Small intestine (tissue), 16 donors: Measurements from ENCODE around the gene SFTPD. TPM values are rescaled to one million over a fixed set of nuclear protein-coding genes. Genes with fewer than 3 reads are reported as not detected.
"Not testable (repeated sequence)": the region's sequence is repeated elsewhere in the genome, so short reads cannot be mapped to it uniquely, and the experiment has no call there.

Experiments used
- DNase-seq, 2 donors: peaks; one replicate each; pipeline versions ENCODE4 v3.0.0 to v3.0.0-alpha.2; 2013
- FAIRE-seq: peaks from 2 replicates; lab custom pipeline; 2012; peaks lifted over from hg19 to GRCh38; lab: Jason Lieb, UNC
- H3K27ac ChIP-seq, 3 donors: one replicate each; pipeline ENCODE4 v1.5.1; 2013; ENCODE audit warnings: low read length in 2 of 3, mild to moderate bottlenecking in 2 of 3, control low read depth in 1 of 3, inconsistent platforms in 1 of 3, low read depth in 1 of 3, moderate library complexity in 1 of 3
- H3K27me3 ChIP-seq, 3 donors: one replicate each; pipeline ENCODE4 v1.6.1; 2013; ENCODE audit warnings: low read length in 3 of 3, inconsistent platforms in 1 of 3; ENCODE audit not compliant: control insufficient read depth in 3 of 3, insufficient read depth in 3 of 3
- H3K36me3 ChIP-seq, 3 donors: one replicate each; pipeline ENCODE4 v1.6.1; 2013; ENCODE audit warnings: low read length in 3 of 3, inconsistent platforms in 1 of 3, low read depth in 1 of 3, mild to moderate bottlenecking in 1 of 3, moderate library complexity in 1 of 3; ENCODE audit not compliant: control insufficient read depth in 3 of 3, insufficient read depth in 2 of 3
- H3K4me1 ChIP-seq, 3 donors: one replicate each; pipeline ENCODE4 v1.6.1; 2013; ENCODE audit warnings: low read length in 2 of 3, inconsistent platforms in 1 of 3, low read depth in 1 of 3, mild to moderate bottlenecking in 1 of 3, moderate library complexity in 1 of 3; ENCODE audit not compliant: control insufficient read depth in 3 of 3, insufficient read depth in 2 of 3
- H3K4me3 ChIP-seq, 3 donors: one replicate each; pipeline ENCODE4 v1.5.1; 2013; ENCODE audit warnings: low read length in 3 of 3, control low read depth in 1 of 3, inconsistent platforms in 1 of 3, low read depth in 1 of 3, mild to moderate bottlenecking in 1 of 3, moderate library complexity in 1 of 3
- H3K9me3 ChIP-seq, 2 donors: one replicate each; pipeline ENCODE4 v1.6.1; 2013; ENCODE audit warnings: low read depth in 1 of 2, low read length in 1 of 2; ENCODE audit not compliant: control insufficient read depth in 2 of 2, insufficient read depth in 1 of 2
- WGBS, 3 donors: extraction: QIAGEN DNeasy Blood & Tissue Kit; methylation state at CpG; one replicate each; pipeline ENCODE4 v1.1.7; 2013; 5-methylcytosine and 5-hydroxymethylcytosine counted together
- long read RNA-seq, 10 donors: transcript quantifications; one replicate each; lab custom pipeline, GENCODE V29; 2026
- polyA plus RNA-seq, 4 donors: library from polyadenylated mRNA; stranded (reverse) in 3 of 4; unstranded in 1 of 4; fragments of 200-250 nt in 3 of 4; fragments of 120-200 nt in 1 of 4; gene quantifications; one replicate each; pipeline versions ENCODE4 v1.2.1 to v1.2.3, GENCODE V29; 2013
- donor health status: healthy with polysubstance abuse.
- donor health status: control.
- donor health status: control.
- donor health status: Bipolar disorder and iron deficiency.
- donor health status: healthy.

Gene SFTPD
- 1 to 10 TPM in 1 of 4 donors, under 1 TPM in 3; 0.07 to 1.1 (median 0.49) TPM for polyA plus RNA-seq
- long read RNA-seq, donor 1: 0 reads
- long read RNA-seq, donor 2: 0 reads
- long read RNA-seq, donor 3: 0 reads
- long read RNA-seq, donor 4: 0 reads
- long read RNA-seq, donor 5: 0 reads
- long read RNA-seq, donor 6: 0 reads
- long read RNA-seq, donor 7: 0 reads
- long read RNA-seq, donor 8: 0 reads
- long read RNA-seq, donor 9: 0 reads
- long read RNA-seq, donor 10: 0 reads

DNA sequence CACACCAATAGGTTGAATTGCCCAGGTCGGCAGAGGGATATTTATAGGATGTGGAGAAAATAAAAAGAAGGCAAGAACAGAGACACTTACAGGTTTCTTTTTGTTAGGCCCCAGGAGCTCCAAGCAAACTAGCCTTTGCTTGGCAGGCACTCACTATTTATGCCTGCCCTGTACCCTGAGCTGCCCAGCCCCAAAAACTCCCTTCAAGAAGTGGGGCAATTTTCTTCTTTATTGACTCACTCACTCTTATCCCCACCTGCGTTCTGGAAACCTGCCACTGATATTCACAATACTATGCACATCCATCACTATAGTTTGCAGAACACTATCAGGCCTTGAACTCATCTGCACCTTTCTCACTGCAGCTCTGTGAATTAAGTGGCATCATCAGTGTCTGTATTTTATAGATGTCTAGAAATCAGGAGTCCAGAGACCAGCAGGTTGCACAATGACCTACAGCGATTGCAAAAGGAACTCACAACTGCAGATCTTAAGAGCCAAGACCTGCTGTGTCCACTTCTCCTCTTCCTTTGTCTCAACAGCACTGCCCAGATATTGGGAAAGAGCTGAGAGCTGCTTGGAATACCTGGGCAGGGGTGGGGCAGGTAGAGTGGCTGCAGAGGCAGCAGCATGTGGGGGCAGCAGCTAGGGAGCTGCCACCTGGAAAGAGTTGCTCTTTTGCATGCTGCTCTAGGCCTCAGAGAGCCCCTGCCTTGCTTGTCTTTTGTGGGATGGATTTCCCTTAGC lies at the start of gene SFTPD:
Gene SFTPD (minus strand): TSS at position 130 of the 747 bp plus-strand sequence. CDS start 2,446 bp downstream, outside the sequence.
- Histone ChIP-seq H3K4me3 (no peak within 1 kb of the TSS), H3K4me1 (no peaks in the 10 kb centered on the region), H3K27me3 (peaks cover 0 to 9% (median 5%) of the 10 kb centered on the region in 3 donors), H3K27ac (no peak within 1 kb of the TSS), H3K9me3 (peaks cover 0 to 20% of the 10 kb centered on the region in 2 donors), H3K36me3 (no peaks in the 10 kb centered on the region)
- WGBS, 3 donors: 52 to 77% (median 67%) methylated on average over 3 of the region's 3 CpGs
- FAIRE-seq (no peak), DNase-seq (peak in 1 of 2 donors; percentile 40)

DNA sequence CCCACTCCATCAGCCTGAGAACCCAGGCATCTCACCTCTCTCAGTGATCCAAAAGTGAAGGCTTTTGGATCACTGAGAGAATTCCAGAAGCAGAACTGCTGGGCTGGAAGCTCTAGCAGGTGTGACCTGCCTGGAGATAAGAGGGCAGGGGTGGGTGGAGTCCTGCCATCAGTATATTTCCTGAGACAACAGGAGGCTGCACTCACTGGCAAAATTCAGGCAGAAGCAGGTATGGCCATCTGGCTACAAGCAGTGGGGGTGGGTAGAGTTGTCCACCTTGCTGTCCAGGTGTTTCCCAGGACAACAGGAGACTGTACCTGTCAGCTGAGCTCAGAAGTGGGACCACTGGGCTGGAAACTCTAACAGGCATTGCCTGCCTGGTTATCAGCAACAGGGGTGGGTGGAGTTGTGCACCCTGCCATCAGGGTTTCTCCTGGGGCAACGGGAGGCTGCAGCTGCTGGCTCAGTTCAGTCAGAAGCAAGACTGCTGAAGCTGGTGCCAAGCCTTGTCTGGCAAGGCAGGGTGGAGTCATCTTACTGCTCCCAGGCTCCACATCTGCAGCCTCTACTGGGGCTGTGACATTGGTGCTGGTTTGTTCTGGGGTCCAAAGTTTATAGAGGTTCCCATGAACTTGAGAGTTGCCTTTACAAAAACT lies 47.2 kb upstream of the SFTPD start:
- no peaks in the 10 kb centered on the region for H3K36me3 ChIP-seq
- no peaks in the 10 kb centered on the region for H3K4me1 ChIP-seq
- FAIRE-seq: no peak
- H3K9me3 ChIP-seq: no peaks in the 10 kb centered on the region
- no peak overlapping the region for H3K4me3 ChIP-seq
- H3K27me3 ChIP-seq: no peaks in the 10 kb centered on the region
- 0 to 29% (median 14%) methylated on average over 1 of the region's 1 CpG for WGBS, 3 donors
- no peak overlapping the region for H3K27ac ChIP-seq
- peak; percentile 5 to 20 for DNase-seq

DNA sequence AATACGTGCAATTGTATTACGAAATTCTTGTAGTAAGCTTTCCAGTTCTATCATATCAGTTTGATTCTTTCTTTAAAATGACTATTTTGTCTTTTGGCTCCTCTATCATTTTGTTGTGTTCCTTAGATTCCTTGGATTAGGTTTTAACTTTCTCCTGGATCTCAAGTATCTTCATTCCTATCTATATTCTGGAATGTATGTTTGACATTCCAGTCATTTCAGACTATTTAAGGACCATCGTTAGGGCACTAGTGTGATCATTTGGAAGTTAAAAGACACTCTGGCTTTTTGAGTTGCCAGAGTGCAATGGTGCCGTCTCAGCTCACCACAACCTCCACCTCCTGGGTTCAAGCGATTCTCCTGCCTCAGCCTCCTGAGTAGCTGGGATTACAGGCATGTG lies 45.7 kb upstream of the SFTPD start:
- Histone ChIP-seq H3K27me3 (no peaks in the 10 kb centered on the region), H3K4me1 (no peaks in the 10 kb centered on the region), H3K36me3 (no peaks in the 10 kb centered on the region), H3K27ac (no peak overlapping the region), H3K4me3 (no peak overlapping the region), H3K9me3 (no peaks in the 10 kb centered on the region)
- DNase-seq: no peak
- WGBS, 3 donors: 73 to 88% (median 77%) methylated on average over 5 of the region's 5 CpGs
- no peak for FAIRE-seq

DNA sequence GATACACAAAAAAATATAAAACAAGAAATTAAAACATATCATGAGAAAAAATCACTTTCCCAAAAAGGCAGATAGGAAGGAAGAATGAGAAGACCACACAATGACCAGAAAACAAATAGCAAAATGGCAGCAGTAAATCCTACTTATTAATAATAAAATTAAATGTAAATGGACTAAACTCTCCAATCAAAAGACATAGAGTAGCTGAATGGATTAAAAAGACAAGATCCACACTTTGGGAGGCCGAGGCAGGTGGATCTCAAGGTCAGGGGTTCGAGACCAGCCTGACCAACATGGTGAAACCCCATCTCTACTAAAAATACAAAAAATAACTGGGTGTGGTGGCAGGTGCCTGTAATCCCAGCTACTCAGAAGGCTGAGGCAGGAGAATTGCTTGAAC lies 39.3 kb upstream of the SFTPD start:
- WGBS, 3 donors: 64 to 85% (median 64%) methylated on average over 2 of the region's 2 CpGs
- not testable (repeated sequence) for FAIRE-seq

DNA sequence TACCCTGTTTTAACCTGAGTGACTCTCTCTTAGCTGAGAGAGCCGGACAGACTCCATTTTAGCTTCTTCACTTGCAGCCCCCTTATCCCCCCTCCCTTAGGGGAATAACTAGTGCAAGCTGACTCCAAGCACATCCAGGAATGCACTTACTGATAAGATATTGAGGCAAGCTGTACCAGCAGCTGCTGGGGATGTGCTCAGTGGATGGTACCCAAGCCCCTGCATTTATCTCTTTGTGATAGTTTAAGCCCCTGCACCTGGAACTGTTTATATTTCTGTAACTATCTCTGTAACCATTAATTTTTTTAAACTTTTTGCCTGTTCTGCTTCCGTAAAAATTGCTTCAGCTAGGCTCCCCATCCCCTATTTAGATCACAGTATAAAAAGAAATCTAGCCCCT lies 37.8 kb upstream of the SFTPD start:
- peaks cover 0 to 27% (median 2%) of the 10 kb centered on the region in 3 donors for H3K27me3 ChIP-seq
- H3K27ac ChIP-seq, H3K9me3 ChIP-seq, DNase-seq, FAIRE-seq, H3K36me3 ChIP-seq, H3K4me1 ChIP-seq, H3K4me3 ChIP-seq: not testable (repeated sequence)
- WGBS, 3 donors: 61 to 64% (median 63%) methylated on average over 2 of the region's 2 CpGs

More for the DNA sequence above, 39.3 kb upstream of the SFTPD start:
- H3K9me3 ChIP-seq, H3K36me3 ChIP-seq, DNase-seq, H3K27ac ChIP-seq, H3K4me3 ChIP-seq, H3K4me1 ChIP-seq: not testable (repeated sequence)
- H3K27me3 ChIP-seq: peaks cover 0 to 19% (median 2%) of the 10 kb centered on the region in 3 donors

DNA sequence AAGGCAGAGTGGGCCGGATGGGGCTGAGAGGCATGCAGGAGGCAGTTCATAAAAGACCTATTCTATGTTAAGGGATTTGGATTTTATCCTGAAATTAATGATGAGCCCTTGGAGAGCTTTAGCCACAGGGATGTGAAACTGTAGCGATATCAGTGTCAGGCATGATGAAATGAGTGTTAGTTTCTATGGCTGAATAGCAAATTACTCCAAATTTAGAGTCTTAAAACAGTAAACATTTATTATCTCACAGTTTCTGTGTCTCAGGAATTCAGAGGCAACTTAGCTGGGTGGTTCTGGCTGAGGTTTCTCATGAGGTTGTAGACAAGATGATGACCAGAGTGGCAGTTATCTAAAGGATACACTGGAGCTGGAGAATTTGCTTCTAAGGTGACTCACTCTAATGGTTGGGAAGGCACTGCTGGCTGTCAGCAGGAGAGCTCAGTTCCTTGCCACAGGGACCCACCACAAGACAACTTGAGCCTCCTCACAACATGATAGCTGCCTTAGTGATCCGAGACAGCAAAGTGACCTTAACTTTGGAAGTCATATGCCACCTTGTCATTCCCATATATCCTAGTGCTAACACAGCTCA lies 36.7 kb upstream of the SFTPD start:
- 70 to 80% (median 75%) methylated on average over 3 of the region's 3 CpGs for WGBS, 3 donors
- Histone ChIP-seq H3K4me3 (no peak overlapping the region), H3K9me3 (no peaks in the 10 kb centered on the region), H3K27me3 (peaks cover 0 to 35% (median 2%) of the 10 kb centered on the region in 3 donors), H3K36me3 (no peaks in the 10 kb centered on the region), H3K27ac (no peak overlapping the region), H3K4me1 (peaks cover 0 to 2% (median 0%) of the 10 kb centered on the region in 3 donors)
- no peak for DNase-seq
- no peak for FAIRE-seq

DNA sequence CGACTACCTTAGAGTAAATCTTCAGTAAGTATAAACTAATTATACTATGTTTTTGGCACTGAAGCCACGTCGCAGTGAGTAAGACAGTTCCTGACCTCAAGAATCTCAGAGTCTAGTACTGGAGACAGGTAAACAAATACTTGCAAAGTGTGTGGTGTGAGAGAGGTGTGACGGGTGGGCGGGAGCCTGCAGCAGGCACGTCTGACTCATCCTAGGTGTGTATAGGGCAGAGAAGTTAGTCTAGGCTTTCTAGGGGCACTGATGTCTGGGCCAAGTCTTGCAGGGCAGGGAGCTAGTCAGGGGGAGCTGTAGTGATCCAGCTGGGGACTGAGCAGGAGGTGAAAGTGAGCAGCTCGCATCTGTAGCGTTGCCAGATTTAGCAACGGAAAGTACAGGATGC lies 35.9 kb upstream of the SFTPD start:
- H3K27me3 ChIP-seq: peaks cover 0 to 42% (median 2%) of the 10 kb centered on the region in 3 donors
- H3K4me3 ChIP-seq: no peak overlapping the region
- 29 to 52% (median 36%) methylated on average over 9 of the region's 9 CpGs for WGBS, 3 donors
- no peak overlapping the region for H3K27ac ChIP-seq
- peaks cover 0 to 2% (median 0%) of the 10 kb centered on the region in 3 donors for H3K4me1 ChIP-seq
- DNase-seq: peak in 1 of 2 donors; percentile 8
- no peaks in the 10 kb centered on the region for H3K36me3 ChIP-seq
- no peaks in the 10 kb centered on the region for H3K9me3 ChIP-seq
- FAIRE-seq: no peak

DNA sequence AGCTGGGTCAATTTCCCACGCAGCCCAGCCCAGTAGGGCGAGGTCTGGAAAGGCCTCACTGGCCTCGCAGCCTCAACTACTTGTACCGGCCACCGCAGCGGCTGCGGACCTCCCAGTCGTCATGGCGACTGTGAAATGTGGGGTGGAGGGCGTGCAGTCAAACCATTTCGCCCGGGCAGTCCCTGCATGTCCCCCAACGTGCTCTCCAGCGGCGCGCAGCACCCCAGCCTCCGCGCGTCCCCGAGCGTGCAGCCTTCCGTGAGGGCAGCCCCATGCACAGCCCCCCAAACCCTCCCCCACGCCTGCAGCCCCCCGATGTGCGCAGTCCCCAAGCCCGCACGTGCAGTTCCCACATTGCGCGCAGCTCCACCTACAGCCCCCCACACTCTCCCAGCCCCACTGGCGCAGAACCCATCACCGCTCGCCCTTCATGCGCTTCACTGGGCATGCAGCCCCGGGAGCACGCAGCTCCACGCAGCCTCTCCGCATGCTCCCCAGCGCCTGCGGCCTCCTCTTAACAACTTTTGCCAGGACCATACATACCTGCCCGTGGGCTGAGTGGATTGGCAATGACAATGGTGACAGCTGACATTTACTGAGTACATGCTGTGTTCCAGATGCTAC lies 34.5 kb upstream of the SFTPD start:
- DNase-seq: no peak
- WGBS, 3 donors: 35 to 55% (median 53%) methylated on average over 33 to 40 of the region's 40 CpGs
- H3K36me3 ChIP-seq: no peaks in the 10 kb centered on the region
- peaks cover 0 to 2% (median 0%) of the 10 kb centered on the region in 3 donors for H3K4me1 ChIP-seq
- H3K27ac ChIP-seq: no peak overlapping the region
- FAIRE-seq: no peak
- no peak overlapping the region for H3K4me3 ChIP-seq
- H3K27me3 ChIP-seq: peaks cover 0 to 43% (median 2%) of the 10 kb centered on the region in 3 donors
- no peaks in the 10 kb centered on the region for H3K9me3 ChIP-seq
